Fibroblast of pulmonary artery (primary cell): ENCODE measurements around the gene SELENOS.

ENCODE experiments used
- DNase-seq: peaks from one replicate; pipeline ENCODE4 v3.0.0-alpha.2; 2010; ENCODE audit warnings: low read depth
- H3K4me3 ChIP-seq: replicated peaks from 2 replicates; pipeline ENCODE4 v1.5.1; 2011; ENCODE audit warnings: low read depth, mild to moderate bottlenecking, control low read depth, low read length, moderate library complexity
- TF ChIP-seq, protein P1 (sequence below): IDR thresholded peaks from 2 replicates; pipeline ENCODE4 v1.5.1; 2011; ENCODE audit warnings: mild to moderate bottlenecking, control low read depth, low read length, inconsistent platforms; ENCODE audit errors: missing control alignments

The SELENOS gene

GRCh38 chr15:101246824-101247745 is 30.2 kb downstream of the SELENOS start:
- no peak overlapping the region for H3K4me3 ChIP-seq
- DNase-seq = no peak
- TF ChIP-seq, protein P1, sequence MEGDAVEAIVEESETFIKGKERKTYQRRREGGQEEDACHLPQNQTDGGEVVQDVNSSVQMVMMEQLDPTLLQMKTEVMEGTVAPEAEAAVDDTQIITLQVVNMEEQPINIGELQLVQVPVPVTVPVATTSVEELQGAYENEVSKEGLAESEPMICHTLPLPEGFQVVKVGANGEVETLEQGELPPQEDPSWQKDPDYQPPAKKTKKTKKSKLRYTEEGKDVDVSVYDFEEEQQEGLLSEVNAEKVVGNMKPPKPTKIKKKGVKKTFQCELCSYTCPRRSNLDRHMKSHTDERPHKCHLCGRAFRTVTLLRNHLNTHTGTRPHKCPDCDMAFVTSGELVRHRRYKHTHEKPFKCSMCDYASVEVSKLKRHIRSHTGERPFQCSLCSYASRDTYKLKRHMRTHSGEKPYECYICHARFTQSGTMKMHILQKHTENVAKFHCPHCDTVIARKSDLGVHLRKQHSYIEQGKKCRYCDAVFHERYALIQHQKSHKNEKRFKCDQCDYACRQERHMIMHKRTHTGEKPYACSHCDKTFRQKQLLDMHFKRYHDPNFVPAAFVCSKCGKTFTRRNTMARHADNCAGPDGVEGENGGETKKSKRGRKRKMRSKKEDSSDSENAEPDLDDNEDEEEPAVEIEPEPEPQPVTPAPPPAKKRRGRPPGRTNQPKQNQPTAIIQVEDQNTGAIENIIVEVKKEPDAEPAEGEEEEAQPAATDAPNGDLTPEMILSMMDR = no peak

DNA sequence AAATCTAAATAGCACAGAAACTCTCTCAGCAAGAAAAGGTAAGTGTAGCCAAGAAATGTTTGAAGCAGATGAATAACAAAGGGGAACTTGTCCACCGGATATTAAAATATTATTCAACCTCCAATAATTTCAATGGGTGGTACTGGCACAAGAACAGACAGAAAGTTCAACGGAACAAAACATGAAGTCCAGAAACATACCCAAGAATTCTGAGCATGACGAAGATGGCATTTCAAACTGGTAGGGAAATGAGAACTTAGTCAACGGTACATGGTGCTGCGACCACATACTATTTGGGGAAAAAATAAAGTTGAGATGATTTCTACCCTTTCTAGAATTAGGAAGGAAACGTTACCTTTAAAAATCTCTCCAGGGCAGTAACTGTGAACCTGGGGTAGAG is 30.9 kb downstream of the SELENOS start:
- no peak overlapping the region for H3K4me3 ChIP-seq
- TF ChIP-seq, protein P1 = no peak

DNA sequence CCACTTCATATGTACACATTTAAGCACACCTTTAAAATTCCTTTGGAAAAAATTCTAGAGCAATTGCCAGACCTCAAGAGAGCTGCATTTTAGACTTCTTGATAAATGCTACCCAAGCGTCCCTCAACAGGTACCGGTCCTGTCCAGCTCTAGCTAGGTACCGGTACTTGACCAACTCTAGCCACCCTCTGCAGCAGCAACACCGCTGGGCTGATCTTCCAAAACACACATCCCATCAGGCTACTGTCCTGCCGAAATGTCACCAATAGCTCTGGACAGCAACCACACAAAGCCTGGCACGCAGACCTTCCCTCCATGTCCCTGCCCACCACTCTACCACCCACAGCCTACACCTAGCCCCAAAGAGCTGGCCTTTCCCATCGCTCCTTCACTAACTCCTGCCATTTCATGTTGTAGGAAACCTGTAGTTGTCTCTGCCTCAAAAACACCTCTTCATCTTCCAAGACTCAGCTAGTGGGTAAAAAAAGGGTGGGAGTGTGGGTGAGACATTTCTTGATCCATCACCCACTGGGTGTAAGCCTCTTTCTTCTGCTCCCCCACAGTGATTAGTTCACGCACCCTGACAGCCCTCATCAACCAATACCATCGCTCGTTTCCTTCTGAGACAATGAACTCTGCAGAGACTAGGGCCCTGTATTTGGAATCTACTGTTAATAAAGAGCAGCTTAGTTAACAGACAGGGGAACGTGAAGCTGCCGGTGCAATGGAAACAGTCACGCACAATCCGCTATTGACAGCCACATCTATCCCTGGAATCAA is 32.2 kb downstream of the SELENOS start:
- TF ChIP-seq, protein P1 = no peak
- no peak for DNase-seq
- H3K4me3 ChIP-seq = no peak overlapping the region

More for the DNA sequence above, 30.9 kb downstream of the SELENOS start:
- no peak for DNase-seq

GRCh38 chr15:101244036-101244781 is 33.1 kb downstream of the SELENOS start:
- no peak overlapping the region for H3K4me3 ChIP-seq
- DNase-seq = no peak
- TF ChIP-seq, protein P1 = no peak

DNA sequence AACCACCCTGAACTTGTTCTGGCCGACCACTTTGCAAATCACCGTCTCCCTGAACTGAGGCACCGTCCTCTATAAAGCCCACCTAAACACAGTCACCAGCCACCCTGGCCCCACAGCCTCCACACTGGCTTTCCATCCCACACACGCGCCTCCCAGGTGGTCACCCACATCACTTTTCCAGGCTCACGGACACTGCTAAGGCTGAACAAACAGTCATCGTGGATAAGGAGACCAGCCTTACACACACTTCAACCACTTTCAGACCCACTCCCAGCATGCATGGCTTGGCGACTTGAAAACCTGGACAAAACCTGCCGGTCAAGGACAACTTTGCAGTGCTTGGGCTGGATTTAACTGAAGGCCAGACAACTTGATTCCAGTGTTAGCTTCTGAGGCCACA is 33.9 kb downstream of the SELENOS start:
- TF ChIP-seq, protein P1 = no peak
- DNase-seq = no peak
- H3K4me3 ChIP-seq = no peak overlapping the region

DNA sequence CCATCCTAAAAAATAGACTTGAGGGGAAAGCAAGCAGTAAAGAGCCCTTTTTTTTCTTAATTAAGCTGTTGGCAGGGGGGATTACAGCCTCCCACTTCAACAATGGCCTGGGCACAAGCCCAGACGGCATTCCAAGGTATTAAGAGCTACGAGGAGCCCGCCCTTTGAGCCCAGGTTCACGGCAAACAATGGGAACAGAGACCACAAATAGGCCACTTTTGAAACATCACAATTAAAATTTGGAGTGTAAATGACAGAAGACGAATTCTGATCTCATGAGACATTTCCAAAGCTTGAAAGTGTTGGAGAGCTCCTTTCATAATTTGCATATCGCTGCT is 34.3 kb downstream of the SELENOS start:
- TF ChIP-seq, protein P1 = no peak

More for the DNA sequence above, 34.3 kb downstream of the SELENOS start:
- DNase-seq = no peak
- H3K4me3 ChIP-seq = no peak overlapping the region
